ENCODE results near the gene ARFGEF2.

DNA sequence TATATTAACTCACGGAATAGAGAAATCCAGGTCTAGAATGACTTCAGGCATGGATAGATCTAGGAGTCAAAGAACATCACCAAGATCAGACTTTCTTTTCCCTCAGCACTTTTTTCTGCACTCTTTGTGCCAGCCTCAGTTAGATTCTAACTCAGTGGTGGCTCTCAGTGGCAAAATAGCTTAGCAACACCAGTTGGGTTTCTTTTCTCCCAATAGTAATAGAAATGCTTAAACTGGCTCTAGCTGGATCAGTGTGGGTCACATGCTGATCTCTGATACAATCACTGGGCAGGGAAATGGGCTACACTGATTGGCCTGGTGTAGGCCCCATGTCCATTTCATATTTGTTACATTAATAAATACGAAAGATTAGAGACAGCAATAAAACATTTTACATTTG, 44.2 kb upstream of the ARFGEF2 start:
- TF ChIP-seq POLR2A (IDR thresholded peaks at IDR 0.05), result no peak
- TF ChIP-seq, protein P1, sequence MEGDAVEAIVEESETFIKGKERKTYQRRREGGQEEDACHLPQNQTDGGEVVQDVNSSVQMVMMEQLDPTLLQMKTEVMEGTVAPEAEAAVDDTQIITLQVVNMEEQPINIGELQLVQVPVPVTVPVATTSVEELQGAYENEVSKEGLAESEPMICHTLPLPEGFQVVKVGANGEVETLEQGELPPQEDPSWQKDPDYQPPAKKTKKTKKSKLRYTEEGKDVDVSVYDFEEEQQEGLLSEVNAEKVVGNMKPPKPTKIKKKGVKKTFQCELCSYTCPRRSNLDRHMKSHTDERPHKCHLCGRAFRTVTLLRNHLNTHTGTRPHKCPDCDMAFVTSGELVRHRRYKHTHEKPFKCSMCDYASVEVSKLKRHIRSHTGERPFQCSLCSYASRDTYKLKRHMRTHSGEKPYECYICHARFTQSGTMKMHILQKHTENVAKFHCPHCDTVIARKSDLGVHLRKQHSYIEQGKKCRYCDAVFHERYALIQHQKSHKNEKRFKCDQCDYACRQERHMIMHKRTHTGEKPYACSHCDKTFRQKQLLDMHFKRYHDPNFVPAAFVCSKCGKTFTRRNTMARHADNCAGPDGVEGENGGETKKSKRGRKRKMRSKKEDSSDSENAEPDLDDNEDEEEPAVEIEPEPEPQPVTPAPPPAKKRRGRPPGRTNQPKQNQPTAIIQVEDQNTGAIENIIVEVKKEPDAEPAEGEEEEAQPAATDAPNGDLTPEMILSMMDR (IDR thresholded peaks at IDR 0.05), result no peak

Measured in lower leg skin (tissue), 3 donors.